ENCODE results near the gene ODAD4. TPM values are rescaled to one million over a fixed set of nuclear protein-coding genes. Genes with fewer than 3 reads are reported as not detected.

ODAD4 gene
- polyA plus RNA-seq, 1 of the 3 experiments (the other 2 are of a cell fraction), result 1.1 TPM

DNA sequence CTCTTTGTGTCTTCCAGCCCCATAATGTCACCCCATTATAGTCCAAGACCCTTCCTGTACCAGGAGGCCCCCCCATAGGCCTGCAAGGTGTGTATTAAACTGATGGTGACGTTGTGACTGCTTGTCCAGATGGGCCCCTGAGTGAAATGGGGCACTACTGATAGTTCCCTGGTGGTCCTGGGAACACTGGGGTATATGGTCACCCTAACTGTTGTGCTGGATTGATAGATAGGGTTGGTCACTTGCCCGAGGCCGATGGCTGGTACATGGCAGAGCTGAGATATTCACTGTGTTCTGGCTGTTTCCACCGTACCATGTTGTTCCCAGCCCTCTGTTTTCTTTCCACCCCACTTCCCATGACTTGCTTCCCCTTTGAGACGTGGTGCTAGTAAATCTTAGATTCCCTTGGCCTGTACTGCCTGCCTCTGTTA is 40.5 kb downstream of the ODAD4 start:
- Histone ChIP-seq H3K36me3 (replicated peaks in 1 of 2; ENCODE audit: control insufficient read depth in 1 of 2, insufficient read depth in 2 of 2, low read length in 1 of 2) (peaks cover 35 to 59% of the 10 kb centered on the region in 2 experiments), H3K4me1 (ENCODE audit: control insufficient read depth in 1 of 2, insufficient read depth in 2 of 2, low read depth in 1 of 2, low read length in 1 of 2) (peaks cover 1 to 72% of the 10 kb centered on the region in 2 experiments; a peak in 2 of 4 replicates), H3K4me3 (ENCODE audit: low read depth in 2 of 2, low read length in 1 of 2) (no peak overlapping the region), H4K20me1 (ENCODE audit: insufficient read depth) (0 out of 2 replicates have a peak, but pooled peaks cover 8% of the 10 kb centered on the region), H3K27me3 (ENCODE audit: insufficient read depth) (no peaks in the 10 kb centered on the region), H3K27ac (ENCODE audit: low read depth in 2 of 2, low read length in 1 of 2) (peak overlapping the region in 1 of 2 experiments; percentile 45; a peak in 1 of 4 replicates), H3F3A (replicated peaks; ENCODE audit: insufficient read depth) (peaks cover 5% of the 10 kb centered on the region), H3K9me3 (no peaks in the 10 kb centered on the region), H3K9ac (no peak overlapping the region), H2AFZ (ENCODE audit: low read depth) (no peak overlapping the region), H3K9me2 (no peaks in the 10 kb centered on the region), H3K4me2 (no peak overlapping the region), H3K79me2 (ENCODE audit: insufficient read depth) (peaks cover 58% of the 10 kb centered on the region)
- TF ChIP-seq FOXJ3 (CRISPR knock-in tag; IDR thresholded peaks at IDR 0.05) (no peak), MXI1 (IDR thresholded peaks at IDR 0.05; ENCODE audit: low read depth, low read length) (no peak), RFX5 (IDR thresholded peaks at IDR 0.05; ENCODE audit: low read length) (no peak), ELF1 (IDR thresholded peaks at IDR 0.05) (no peak), RCOR1 (IDR thresholded peaks at IDR 0.05; ENCODE audit: low read length) (no peak), CHD2 (IDR thresholded peaks at IDR 0.05; ENCODE audit: low read length, partially characterized antibody) (no peak), POLR2AphosphoS5 (IDR thresholded peaks at IDR 0.05; ENCODE audit: low read depth, low read length) (no peak), MEF2A (IDR thresholded peaks at IDR 0.05; ENCODE audit: borderline replicate concordance, low read depth) (no peak), SIN3A (IDR thresholded peaks at IDR 0.05; ENCODE audit: borderline replicate concordance, low read depth, low read length) (no peak), USF2 (IDR thresholded peaks at IDR 0.05; ENCODE audit: borderline replicate concordance, low read depth, low read length) (no peak), MAX (IDR thresholded peaks at IDR 0.05; ENCODE audit: low read depth) (no peak), FOXM1 (IDR thresholded peaks at IDR 0.05; ENCODE audit: low read depth) (no peak), TCF12 (IDR thresholded peaks at IDR 0.05) (no peak), ZBTB33 (IDR thresholded peaks at IDR 0.05; ENCODE audit: borderline replicate concordance, low read depth) (no peak), PBX3 (IDR thresholded peaks at IDR 0.05) (no peak), RXRA (IDR thresholded peaks at IDR 0.05; ENCODE audit: borderline replicate concordance, low read depth) (no peak), SMC3 (IDR thresholded peaks at IDR 0.05; ENCODE audit: low read depth, low read length) (no peak), NFIC (IDR thresholded peaks at IDR 0.05; ENCODE audit: borderline replicate concordance) (no peak)
- TF ChIP-seq, protein P1, sequence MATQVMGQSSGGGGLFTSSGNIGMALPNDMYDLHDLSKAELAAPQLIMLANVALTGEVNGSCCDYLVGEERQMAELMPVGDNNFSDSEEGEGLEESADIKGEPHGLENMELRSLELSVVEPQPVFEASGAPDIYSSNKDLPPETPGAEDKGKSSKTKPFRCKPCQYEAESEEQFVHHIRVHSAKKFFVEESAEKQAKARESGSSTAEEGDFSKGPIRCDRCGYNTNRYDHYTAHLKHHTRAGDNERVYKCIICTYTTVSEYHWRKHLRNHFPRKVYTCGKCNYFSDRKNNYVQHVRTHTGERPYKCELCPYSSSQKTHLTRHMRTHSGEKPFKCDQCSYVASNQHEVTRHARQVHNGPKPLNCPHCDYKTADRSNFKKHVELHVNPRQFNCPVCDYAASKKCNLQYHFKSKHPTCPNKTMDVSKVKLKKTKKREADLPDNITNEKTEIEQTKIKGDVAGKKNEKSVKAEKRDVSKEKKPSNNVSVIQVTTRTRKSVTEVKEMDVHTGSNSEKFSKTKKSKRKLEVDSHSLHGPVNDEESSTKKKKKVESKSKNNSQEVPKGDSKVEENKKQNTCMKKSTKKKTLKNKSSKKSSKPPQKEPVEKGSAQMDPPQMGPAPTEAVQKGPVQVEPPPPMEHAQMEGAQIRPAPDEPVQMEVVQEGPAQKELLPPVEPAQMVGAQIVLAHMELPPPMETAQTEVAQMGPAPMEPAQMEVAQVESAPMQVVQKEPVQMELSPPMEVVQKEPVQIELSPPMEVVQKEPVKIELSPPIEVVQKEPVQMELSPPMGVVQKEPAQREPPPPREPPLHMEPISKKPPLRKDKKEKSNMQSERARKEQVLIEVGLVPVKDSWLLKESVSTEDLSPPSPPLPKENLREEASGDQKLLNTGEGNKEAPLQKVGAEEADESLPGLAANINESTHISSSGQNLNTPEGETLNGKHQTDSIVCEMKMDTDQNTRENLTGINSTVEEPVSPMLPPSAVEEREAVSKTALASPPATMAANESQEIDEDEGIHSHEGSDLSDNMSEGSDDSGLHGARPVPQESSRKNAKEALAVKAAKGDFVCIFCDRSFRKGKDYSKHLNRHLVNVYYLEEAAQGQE (IDR thresholded peaks at IDR 0.05; ENCODE audit: low read depth, low read length), result no peak
- DNase-seq, result no peak
- ChIA-PET POLR2A (no interaction called here), CTCF (interaction anchor here (3.6 to 5.4 kb wide), 2 partner anchors 10 to 47 kb away, joined by 8 to 47 read pairs; partner anchors contain the start of gene DNAJC7)
- WGBS (ENCODE audit: low lambda C conversion rate), result 96% methylated on average over 5 of the region's 5 CpGs
